Hepatic stellate cell (primary cell): ENCODE data around the gene HEPACAM.
"Not testable (repeated sequence)": the region's sequence is repeated elsewhere in the genome, so short reads cannot be mapped to it uniquely, and the experiment has no call there.

ENCODE experiments used
- DNase-seq: peaks from one replicate; pipeline ENCODE4 v3.0.0; 2011; ENCODE audit warnings: low spot score

The HEPACAM gene

GRCh38 chr11:124935548-124936514, at the start of gene HEPACAM:
TSS of gene HEPACAM (minus strand) at chr11:124936047. CDS start at chr11:124936006, 41 bp downstream.
- no peak for DNase-seq

- DNase-seq, result no peak
These were observed 48.6 kb upstream of the HEPACAM start for GRCh38 chr11:124984512-124984854.

- DNase-seq, result no peak
These were observed 48.0 kb upstream of the HEPACAM start for GRCh38 chr11:124983674-124984511.

- no peak for DNase-seq
These were observed 46.2 kb upstream of the HEPACAM start for GRCh38 chr11:124982043-124982442.

- no peak for DNase-seq
These were observed 42.5 kb upstream of the HEPACAM start for GRCh38 chr11:124978316-124978715.

- no peak for DNase-seq
These were observed 41.2 kb upstream of the HEPACAM start for GRCh38 chr11:124977006-124977405.

- DNase-seq, result no peak
These were observed 40.7 kb upstream of the HEPACAM start for GRCh38 chr11:124976531-124976930.

- no peak for DNase-seq
These were observed 36.0 kb upstream of the HEPACAM start for GRCh38 chr11:124971810-124972209.

- DNase-seq, result peak; percentile 19
These were observed 35.1 kb upstream of the HEPACAM start for GRCh38 chr11:124970925-124971324.

- not testable (repeated sequence) for DNase-seq
These were observed 32.4 kb upstream of the HEPACAM start for GRCh38 chr11:124968197-124968596.

GRCh38 chr11:124961972-124962609, 26.2 kb upstream of the HEPACAM start:
- DNase-seq, result peak; percentile 56

GRCh38 chr11:124955035-124955434, 19.2 kb upstream of the HEPACAM start:
- DNase-seq, result no peak

- DNase-seq, result no peak
These were observed 18.7 kb upstream of the HEPACAM start for GRCh38 chr11:124954590-124954955.

GRCh38 chr11:124953753-124954589, 18.1 kb upstream of the HEPACAM start, which contains the start of gene CCDC15:
TSS of gene CCDC15 (plus strand) at chr11:124954202. CDS start at chr11:124954733, 531 bp downstream.
- peak; percentile 89 for DNase-seq

- DNase-seq, result no peak
These were observed 15.5 kb upstream of the HEPACAM start for GRCh38 chr11:124951341-124951740.

GRCh38 chr11:124950601-124951330, 14.9 kb upstream of the HEPACAM start:
- DNase-seq, result no peak

GRCh38 chr11:124946735-124947141, 10.9 kb upstream of the HEPACAM start:
- no peak for DNase-seq

- DNase-seq, result no peak
These were observed 10.0 kb upstream of the HEPACAM start for GRCh38 chr11:124945826-124946225.

GRCh38 chr11:124944565-124944964, 8.7 kb upstream of the HEPACAM start:
- no peak for DNase-seq

- DNase-seq, result no peak
These were observed 7.9 kb upstream of the HEPACAM start for GRCh38 chr11:124943741-124944140.

GRCh38 chr11:124943254-124943616, 7.4 kb upstream of the HEPACAM start:
- DNase-seq, result no peak
